ENCODE data around the gene HOXA13. TPM values are rescaled to one million over a fixed set of nuclear protein-coding genes. Genes with fewer than 3 reads are reported as not detected.
A peak's percentile ranks its signal among the peaks of the same experiment; 100 is the strongest.

The HOXA13 gene
- total RNA-seq, 1 experiment from 2014 or later = not detected

DNA sequence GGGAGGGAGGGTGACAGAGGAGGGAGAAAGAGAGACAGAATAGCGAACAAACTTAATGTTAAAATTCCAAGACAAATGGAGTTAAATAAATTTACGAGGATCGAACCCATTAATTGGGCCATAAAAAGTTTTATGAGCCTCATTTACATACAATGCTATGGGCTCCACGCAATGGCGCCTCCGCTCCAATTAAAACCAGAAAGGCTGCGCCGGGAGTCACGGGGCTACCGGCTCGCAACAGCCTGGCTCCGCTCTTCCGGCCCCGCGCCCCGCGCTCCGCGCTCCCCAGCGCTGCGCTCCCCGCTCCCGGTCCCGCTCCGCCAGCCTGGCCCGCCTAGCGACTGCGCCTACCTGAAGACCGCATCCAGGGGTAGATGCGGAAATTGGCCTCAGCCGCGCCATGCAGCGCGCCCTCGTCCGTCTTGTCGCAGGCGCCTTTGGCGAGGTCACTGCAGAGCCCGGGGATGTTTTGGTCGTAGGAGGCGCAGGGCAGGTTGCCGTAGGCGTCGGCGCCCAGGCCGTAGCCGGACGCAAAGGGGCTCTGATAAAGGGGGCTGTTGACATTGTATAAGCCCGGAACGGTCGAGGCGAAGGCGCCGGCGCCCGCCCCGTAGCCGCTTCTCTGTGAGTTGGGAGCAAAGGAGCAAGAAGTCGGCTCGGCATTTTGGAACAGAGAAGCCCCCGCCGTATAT, 43.9 kb downstream of the HOXA13 start:
- WGBS (ENCODE audit: extremely low coverage, insufficient read length, low lambda C conversion rate) = no CpG with 5 or more reads among the region's 63 CpGs

More for the DNA sequence above, 43.9 kb downstream of the HOXA13 start:
- peak; percentile 55 for DNase-seq
- Histone ChIP-seq H3K56ac (ENCODE audit: insufficient read length, low read depth, low read length) (no peak overlapping the region), H3K23ac (ENCODE audit: insufficient read length, low read depth, low read length) (no peak overlapping the region), H4K20me1 (ENCODE audit: control insufficient read depth, insufficient read depth, insufficient read length) (no peaks in the 10 kb centered on the region), H3T11ph (ENCODE audit: low read length) (no peak overlapping the region), H4K91ac (ENCODE audit: insufficient read length, low read depth, low read length) (no peak overlapping the region), H3K79me1 (ENCODE audit: insufficient read depth, low read depth, low read length, poor library complexity, severe bottlenecking) (no peaks in the 10 kb centered on the region), H2BK12ac (ENCODE audit: insufficient read length, low read depth, low read length) (no peak overlapping the region), H3K9me3 (ENCODE audit: control insufficient read depth, low read depth, low read length) (no peaks in the 10 kb centered on the region), H3K27me3 (ENCODE audit: insufficient read depth, low read length) (peaks cover 99% of the 10 kb centered on the region), H4K8ac (replicated peaks; ENCODE audit: insufficient read length, low read depth, low read length) (no peak overlapping the region), H3K27ac (ENCODE audit: insufficient read length, low read depth, low read length) (no peak overlapping the region), H3K4ac (ENCODE audit: low read depth, low read length) (no peak overlapping the region), H2BK120ac (ENCODE audit: low read depth, low read length, poor library complexity, severe bottlenecking) (no peak overlapping the region), H4K5ac (ENCODE audit: insufficient read length, low read depth, low read length) (no peak overlapping the region), H3K4me1 (ENCODE audit: insufficient read depth, low read length) (no peaks in the 10 kb centered on the region), H3K23me2 (ENCODE audit: insufficient read length, low read depth, low read length, poor library complexity, severe bottlenecking) (no peaks in the 10 kb centered on the region), H2AFZ (ENCODE audit: low read length) (peak overlapping the region; percentile 66), H2AK5ac (ENCODE audit: insufficient read length, low read length) (no peak overlapping the region), H3K18ac (ENCODE audit: insufficient read length, low read depth, low read length) (no peak overlapping the region), H2BK15ac (ENCODE audit: low read depth, low read length) (no peak overlapping the region), H3K79me2 (ENCODE audit: insufficient read depth, low read length) (no peaks in the 10 kb centered on the region), H3K14ac (ENCODE audit: insufficient read depth, low read length) (no peak overlapping the region), H2BK20ac (ENCODE audit: low read depth, low read length, poor library complexity, severe bottlenecking) (no peak overlapping the region), H3K4me2 (ENCODE audit: insufficient read depth, insufficient read length, low read length) (peak overlapping the region; percentile 60), H2BK5ac (ENCODE audit: insufficient read length, low read length) (no peak overlapping the region), H3K9ac (ENCODE audit: extremely low read depth, insufficient read length, low read length) (no peak overlapping the region)
- H3K27ac Mint-ChIP-seq = no peak overlapping the region; a peak in 1 of 7 replicates
- TF ChIP-seq CTCF (conservative IDR thresholded peaks at IDR 0.05) = no peak
- peaks cover 16 to 29% of the 10 kb centered on the region in 2 experiments for H3K9me3 Mint-ChIP-seq
- peaks cover 10 to 18% of the 10 kb centered on the region in 2 experiments for H3K4me1 Mint-ChIP-seq
- peaks cover 0 to 6% (median 0%) of the 10 kb centered on the region in 3 experiments; a peak in 3 of 7 replicates for H3K36me3 Mint-ChIP-seq (ENCODE audit: insufficient read depth in 1 of 3, low read depth in 3 of 3)
- H3K27me3 Mint-ChIP-seq (ENCODE audit: low read depth) = peaks cover 99% of the 10 kb centered on the region
- H3K4me3 Mint-ChIP-seq = peak overlapping the region; percentile 59 to 78

All from H9 (cell line).